ENCODE data around the gene SFXN1. TPM values are rescaled to one million over a fixed set of nuclear protein-coding genes. Genes with fewer than 3 reads are reported as not detected.

The SFXN1 gene
- total RNA-seq, 1 experiment from 2014 or later, result 105 TPM

- DNase-seq (ENCODE audit: extremely low read depth, low read depth), result no peak
Observed at GRCh38 chr5:175535796-175536195, 57.4 kb downstream of the SFXN1 start.

- no peak for DNase-seq (ENCODE audit: extremely low read depth, low read depth)
Observed at GRCh38 chr5:175538576-175538975, 60.2 kb downstream of the SFXN1 start.

GRCh38 chr5:175539936-175540335 is 61.6 kb downstream of the SFXN1 start:
- DNase-seq (ENCODE audit: extremely low read depth, low read depth), result no peak

GRCh38 chr5:175541264-175541663 is 62.9 kb downstream of the SFXN1 start:
- no peak for DNase-seq (ENCODE audit: extremely low read depth, low read depth)

- DNase-seq (ENCODE audit: extremely low read depth, low read depth), result no peak
Observed at GRCh38 chr5:175542232-175542965, 64.0 kb downstream of the SFXN1 start.

- DNase-seq (ENCODE audit: extremely low read depth, low read depth), result no peak
Observed at GRCh38 chr5:175542966-175543235, 64.5 kb downstream of the SFXN1 start.

- DNase-seq (ENCODE audit: extremely low read depth, low read depth), result no peak
Observed at GRCh38 chr5:175544108-175544511, 65.8 kb downstream of the SFXN1 start.

GRCh38 chr5:175544586-175544985 is 66.2 kb downstream of the SFXN1 start:
- no peak for DNase-seq (ENCODE audit: extremely low read depth, low read depth)

- DNase-seq (ENCODE audit: extremely low read depth, low read depth), result no peak
Observed at GRCh38 chr5:175547842-175548241, 69.5 kb downstream of the SFXN1 start.

- DNase-seq (ENCODE audit: extremely low read depth, low read depth), result no peak
Observed at GRCh38 chr5:175548626-175549311, 70.4 kb downstream of the SFXN1 start.

- no peak for DNase-seq (ENCODE audit: extremely low read depth, low read depth)
Observed at GRCh38 chr5:175550055-175550805, 71.9 kb downstream of the SFXN1 start.

- DNase-seq (ENCODE audit: extremely low read depth, low read depth), result no peak
Observed at GRCh38 chr5:175551266-175551665, 72.9 kb downstream of the SFXN1 start.

- DNase-seq (ENCODE audit: extremely low read depth, low read depth), result no peak
Observed at GRCh38 chr5:175554296-175554695, 75.9 kb downstream of the SFXN1 start.

GRCh38 chr5:175555168-175555785 is 76.9 kb downstream of the SFXN1 start:
- DNase-seq (ENCODE audit: extremely low read depth, low read depth), result no peak

GRCh38 chr5:175556794-175557193 is 78.4 kb downstream of the SFXN1 start:
- DNase-seq (ENCODE audit: extremely low read depth, low read depth), result no peak

- no peak for DNase-seq (ENCODE audit: extremely low read depth, low read depth)
Observed at GRCh38 chr5:175557778-175558177, 79.4 kb downstream of the SFXN1 start.

- DNase-seq (ENCODE audit: extremely low read depth, low read depth), result no peak
Observed at GRCh38 chr5:175558801-175559480, 80.6 kb downstream of the SFXN1 start.

- no peak for DNase-seq (ENCODE audit: extremely low read depth, low read depth)
Observed at GRCh38 chr5:175560011-175560410, 81.7 kb downstream of the SFXN1 start.

GRCh38 chr5:175561085-175561484 is 82.7 kb downstream of the SFXN1 start:
- DNase-seq (ENCODE audit: extremely low read depth, low read depth), result no peak

GRCh38 chr5:175564716-175565115 is 86.4 kb downstream of the SFXN1 start:
- DNase-seq (ENCODE audit: extremely low read depth, low read depth), result no peak

- DNase-seq (ENCODE audit: extremely low read depth, low read depth), result no peak
Observed at GRCh38 chr5:175566697-175567096, 88.3 kb downstream of the SFXN1 start.
